Stimulated activated CD8-positive, alpha-beta memory T cell treated with anti-CD3 and anti-CD28 coated beads, Interleukin-15, amount 100 ng/mL, for 4 hours (primary cell): Measurements from ENCODE around the gene DIP2C.
"Not testable (repeated sequence)": the region's sequence is repeated elsewhere in the genome, so short reads cannot be mapped to it uniquely, and the experiment has no call there.

Experiments used
- DNase-seq, 2 donors: peaks; one replicate each; pipeline ENCODE4 v3.0.0-alpha.2; 2020; ENCODE audit warnings: low read depth in 2 of 2

The DIP2C gene

GRCh38 chr10:535952-536351, 153.5 kb downstream of the DIP2C start:
- no peak for DNase-seq

DNA sequence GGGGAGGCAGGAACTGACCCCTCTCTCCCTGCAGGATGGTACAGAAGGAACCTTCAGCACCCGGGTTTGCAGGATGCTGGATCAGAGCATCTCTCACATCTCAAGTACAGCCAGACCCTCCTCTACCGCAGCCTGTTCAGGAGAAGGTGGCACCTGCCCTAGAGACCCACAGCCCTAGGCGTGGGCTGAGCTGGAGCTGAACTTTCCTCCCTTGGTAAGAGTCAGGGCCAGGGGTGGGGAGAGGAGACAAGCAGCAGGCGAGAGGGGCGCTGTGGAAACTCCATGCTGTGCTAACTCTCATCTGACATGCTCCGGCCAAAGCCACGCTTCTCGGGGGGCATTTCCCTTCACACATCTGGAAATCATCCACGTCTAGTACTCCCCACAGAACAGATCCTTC, 154.4 kb downstream of the DIP2C start:
- no peak for DNase-seq

DNA sequence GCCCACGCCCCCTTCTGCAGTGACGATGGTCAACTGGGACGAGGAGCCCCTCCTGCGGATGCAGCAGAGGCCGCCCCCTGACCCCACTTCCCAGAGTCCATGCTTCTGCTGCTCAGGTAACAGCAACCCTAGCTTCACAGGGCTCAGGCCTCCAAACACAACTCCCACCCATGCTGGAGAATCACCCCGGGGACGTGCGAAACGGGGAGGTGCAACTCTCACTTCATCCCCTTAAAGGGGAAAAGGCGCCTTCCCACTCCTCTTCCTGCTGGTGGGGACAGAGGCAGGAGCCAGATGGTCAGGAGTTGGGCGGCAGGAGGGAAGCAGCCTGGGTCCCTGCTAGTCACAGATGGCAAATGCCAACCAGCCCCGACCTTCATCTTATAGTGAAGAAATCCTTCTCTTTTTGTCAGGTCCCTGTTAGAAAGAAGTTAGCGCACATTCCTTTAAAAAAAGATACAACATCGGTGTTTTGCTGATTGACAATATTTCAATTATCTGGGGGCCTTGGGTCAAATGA, 155.4 kb downstream of the DIP2C start:
- no peak for DNase-seq

DNA sequence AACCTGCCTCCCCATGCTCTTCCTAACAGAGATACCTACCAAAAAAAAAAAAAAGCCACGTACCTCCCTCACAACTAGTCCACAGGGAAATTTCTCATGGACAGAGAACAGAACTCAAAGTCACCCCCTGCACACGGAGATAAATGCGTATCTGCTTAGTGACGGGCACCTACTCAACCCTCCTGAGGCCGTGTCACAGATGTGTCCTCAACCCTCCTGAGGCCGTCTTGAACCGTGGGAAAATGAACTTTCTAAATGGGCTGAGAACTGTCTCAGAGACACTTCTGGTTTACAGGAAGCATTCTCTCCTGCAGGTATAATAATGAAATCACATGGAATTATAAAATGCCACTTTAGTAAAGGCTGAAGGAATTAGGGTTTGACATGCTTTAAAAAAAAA, 155.9 kb downstream of the DIP2C start:
- DNase-seq: no peak

DNA sequence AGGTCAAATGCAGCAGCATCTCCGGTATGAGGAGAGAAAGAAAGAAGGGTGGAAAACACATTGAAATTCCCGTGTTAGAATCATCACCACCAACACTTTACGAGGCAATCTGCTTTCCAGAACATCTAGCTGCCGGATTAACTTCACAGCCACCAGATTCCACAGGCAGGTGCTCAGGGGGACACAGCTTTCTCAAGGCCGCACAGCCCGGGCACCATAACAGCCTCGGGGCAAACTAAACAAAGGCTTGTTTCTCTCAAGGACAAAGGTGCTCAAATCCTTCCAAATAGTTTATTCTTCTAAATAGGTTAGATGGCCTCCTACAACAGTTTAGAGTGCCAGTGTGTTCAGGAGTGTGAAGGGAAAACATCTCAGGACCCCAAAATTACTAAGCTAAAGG, 156.3 kb downstream of the DIP2C start:
- no peak for DNase-seq

GRCh38 chr10:532331-532730, 157.1 kb downstream of the DIP2C start:
- DNase-seq: not testable (repeated sequence)

DNA sequence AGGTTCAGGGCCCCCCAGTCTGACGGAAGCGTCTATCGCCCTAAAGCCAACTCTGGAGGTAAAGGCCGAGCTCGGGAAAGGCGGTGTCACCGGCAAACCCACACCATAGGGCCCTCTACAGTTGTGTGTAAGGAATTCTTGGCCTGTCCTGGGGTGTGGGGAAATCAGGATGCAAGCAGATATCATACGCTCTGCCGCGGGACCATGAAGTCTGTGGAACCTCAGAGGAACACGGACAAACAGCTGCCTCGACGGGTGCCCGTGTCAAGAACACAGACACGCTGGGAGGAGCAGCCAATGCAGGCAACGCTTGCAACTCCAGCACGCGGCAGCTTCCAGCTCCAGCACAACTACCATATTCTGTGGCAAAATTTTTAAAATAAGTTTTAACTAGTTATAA, 157.9 kb downstream of the DIP2C start:
- DNase-seq: no peak

DNA sequence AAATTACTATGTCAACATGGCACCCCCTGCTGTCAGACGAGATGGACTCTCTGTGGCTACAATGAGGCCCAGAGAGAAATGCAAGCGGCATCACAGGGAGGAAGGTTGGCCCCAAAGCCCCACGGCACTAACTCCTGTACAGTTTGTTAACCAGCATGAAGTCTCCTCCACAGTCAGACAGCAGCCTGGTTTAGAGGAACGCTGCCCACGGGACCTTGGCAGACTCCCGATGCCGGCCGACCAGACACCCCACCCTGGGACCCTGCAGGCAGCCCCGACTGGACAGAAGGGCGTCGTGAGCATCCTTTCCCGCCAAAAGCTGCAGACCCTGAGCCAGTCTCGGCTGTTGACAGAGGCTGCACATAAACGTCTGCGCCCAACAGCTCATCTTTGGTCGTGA, 158.8 kb downstream of the DIP2C start:
- DNase-seq: no peak

GRCh38 chr10:529468-530230, 159.8 kb downstream of the DIP2C start:
- DNase-seq: no peak

DNA sequence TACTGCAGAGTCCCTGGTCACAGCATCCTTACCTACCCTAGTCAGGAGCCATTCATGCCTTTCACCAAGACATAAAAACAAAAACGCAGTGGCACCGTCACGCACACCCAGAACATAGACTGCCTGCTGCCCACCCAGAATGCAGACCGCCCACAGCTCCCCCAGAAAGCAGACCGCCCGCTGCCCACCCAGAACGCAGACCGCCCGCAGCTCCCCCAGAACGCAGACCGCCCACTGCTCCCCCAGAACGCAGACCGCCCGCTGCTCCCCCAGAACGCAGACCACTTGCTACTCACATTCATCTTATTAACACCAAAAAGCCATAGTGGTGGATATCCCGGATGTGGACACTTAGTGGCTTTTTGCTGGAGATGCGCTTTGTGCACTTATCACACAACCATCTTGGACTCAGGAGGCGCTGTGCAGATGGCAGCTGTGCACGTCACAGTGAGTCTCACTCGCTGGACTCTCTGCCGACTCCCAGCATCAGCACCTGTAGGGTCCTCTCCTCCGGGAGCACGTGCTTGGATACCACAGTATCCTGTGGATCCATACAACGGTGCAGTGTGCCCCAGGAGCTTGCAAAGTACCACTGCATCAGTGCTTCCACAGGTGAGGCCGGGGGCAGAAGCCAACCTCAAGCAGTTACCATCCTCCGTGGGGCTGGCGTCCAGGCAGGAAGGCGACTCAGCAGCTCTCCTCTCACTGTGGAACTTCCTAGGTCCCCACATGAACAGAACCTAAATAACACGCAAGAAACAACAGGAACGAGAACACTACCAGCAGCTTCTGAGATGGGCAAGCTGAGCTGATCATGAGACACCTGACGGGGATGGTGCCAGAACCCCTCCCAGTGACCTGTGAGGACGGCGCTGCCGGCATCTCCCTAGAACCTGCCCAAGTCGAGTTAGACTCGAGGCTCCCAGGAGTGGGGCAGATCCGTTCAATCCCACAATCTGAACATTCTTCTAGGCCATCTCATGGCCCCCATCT, 161.0 kb downstream of the DIP2C start:
- no peak for DNase-seq

DNA sequence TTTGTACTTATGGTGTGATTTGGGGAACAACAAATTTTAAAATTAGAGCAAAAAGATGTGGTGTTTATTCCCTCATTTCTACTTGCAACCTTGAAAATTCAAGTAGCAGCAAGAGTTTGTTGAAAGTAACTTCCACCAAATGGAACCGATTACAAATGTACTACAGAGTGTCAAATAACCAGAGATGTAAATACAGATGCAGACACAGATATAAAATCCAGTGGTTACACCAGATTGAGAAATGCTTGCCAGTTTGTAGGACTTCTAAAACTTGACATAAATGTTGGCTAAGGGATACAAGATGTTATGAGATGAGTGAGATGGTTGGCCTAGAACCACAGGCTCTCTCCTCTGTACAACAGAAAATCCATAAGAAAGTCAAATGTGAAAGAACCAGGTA, 162.1 kb downstream of the DIP2C start:
- no peak for DNase-seq

- no peak for DNase-seq
Measured at GRCh38 chr10:526651-527312, 162.7 kb downstream of the DIP2C start.

GRCh38 chr10:525565-526315, 163.7 kb downstream of the DIP2C start:
- DNase-seq: no peak

DNA sequence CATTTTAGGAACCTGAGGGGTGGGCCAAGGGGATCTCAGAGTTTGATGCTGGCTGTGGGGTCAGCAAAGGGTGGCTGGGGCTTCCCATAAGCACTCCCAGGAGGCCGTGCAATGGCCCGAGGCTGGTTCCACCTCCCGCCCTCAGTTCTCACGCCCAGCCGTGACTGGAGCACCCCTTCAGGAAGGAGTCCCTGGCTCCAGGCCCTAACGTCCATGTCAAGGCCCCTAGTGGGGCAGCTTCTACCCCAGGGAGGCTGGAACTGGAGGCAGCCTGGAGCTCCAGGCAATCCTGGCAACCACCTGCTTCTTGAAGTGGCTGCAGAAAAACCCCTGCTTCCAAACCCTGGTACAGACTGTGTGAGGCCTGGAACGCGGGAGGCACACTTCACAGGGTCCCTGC, 165.5 kb downstream of the DIP2C start:
- no peak for DNase-seq

DNA sequence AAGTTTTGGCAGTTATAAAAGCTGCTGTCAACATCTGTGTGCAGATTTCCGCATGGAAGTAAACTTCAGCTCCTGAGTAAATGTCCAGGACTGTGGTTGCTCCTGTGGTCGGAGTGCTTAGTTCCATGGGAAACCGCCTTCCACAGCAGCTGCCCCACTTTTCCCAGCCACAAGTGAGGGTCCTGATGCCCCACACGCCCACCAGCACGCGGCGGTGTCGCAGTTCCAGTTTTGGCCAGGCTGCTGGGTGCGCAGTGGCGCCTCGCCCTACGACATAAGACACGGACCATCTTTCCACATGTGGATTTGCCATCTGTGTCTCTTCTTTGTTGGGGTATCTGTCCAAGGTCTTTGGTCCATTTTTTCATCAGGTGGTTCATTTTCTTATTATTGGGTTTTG, 167.1 kb downstream of the DIP2C start:
- no peak for DNase-seq

DNA sequence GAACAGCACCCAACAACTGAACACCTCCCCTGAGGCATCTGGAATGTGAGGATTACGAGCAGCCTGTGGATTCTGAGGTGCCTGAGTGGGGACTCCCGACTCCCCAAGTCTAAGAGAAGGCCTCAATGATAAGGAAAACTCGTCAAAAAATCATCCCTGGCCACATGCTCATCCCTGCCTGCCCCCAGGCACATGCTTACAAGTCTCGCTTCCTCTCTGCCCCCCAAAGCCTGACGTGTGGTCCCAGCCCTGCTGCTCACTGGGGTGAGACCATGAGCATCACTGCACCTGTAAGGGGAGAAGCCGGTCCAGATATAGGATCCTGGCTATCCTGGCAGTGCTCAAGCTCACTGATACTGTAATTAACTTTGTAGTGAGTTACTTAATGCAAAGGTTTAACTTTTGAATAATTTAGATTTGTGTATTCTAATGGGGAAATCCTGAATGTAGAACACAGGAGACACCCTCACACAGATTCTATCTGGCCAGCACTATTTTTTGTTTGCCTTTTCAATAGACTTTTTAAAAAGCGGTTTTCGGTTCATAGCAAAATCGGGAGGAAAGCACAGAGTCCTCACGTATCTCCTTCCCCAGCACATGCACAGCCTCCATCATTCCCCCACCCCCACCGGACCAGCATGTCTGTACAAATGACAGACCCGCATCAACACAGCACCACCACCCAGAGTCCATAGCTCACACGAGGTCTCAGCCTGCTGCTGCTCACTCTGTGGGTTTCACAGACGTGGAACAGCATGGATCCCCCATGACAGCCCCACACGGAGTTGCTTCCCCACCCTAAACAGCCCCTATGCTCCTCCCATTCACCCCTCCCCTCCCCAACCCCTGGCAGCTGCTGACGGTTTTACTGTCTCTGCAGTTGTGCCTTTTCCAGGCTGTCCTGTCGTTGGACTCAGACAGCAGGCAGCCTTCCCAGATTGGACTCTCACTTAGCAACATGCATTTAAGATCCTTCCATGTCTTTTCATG, 167.9 kb downstream of the DIP2C start:
- DNase-seq: no peak

DNA sequence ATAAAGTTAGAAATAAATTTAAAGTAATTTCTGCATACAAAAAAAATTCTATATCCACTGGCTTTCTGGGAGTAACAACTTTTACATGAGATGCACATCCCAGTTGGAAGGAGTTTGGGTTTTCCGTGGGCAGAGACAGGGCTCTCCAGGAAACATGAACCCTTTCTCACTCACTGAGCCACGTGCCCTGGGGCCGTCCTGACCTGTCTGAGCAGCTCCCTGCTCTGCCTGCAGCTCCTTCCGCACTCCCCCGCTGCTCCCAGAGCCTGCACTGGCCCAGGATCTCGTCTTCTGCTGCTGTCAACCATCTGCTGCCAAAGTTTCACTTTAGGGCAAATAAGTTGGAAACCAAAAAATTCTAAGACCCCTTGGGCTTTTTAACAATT, 169.1 kb downstream of the DIP2C start:
- DNase-seq: no peak

DNA sequence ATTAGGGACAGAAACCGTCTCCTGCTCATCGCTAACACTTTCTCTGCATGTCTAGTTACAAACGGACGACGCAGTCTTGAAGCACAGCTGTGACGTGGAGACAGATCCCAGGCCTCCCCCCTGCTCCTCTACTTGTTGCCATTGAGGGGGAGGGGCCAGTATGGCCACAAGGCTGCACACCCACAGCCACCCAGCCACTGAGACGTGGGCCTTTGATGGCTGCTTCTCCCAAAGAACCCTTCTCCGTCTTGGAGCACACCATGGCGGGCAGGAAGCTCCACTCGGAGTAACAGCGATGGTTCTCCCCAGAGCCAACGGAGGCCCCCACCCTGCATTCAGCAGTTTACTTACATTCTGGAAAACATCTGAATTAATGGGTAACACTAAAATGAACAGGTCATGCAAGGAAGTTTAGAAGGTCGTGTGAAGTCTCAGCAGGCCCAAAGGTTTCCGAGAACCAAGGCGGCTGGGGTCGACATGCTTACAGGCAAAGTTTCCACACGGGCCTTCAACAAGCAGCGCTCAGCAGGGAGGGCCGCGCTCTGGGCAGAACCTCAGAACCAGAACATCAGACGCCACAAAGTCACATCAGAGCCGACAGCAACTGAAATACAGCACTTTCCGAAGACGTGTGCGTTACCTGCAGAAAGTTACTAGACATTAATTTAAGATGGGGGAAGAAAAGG, 169.6 kb downstream of the DIP2C start:
- no peak for DNase-seq

DNA sequence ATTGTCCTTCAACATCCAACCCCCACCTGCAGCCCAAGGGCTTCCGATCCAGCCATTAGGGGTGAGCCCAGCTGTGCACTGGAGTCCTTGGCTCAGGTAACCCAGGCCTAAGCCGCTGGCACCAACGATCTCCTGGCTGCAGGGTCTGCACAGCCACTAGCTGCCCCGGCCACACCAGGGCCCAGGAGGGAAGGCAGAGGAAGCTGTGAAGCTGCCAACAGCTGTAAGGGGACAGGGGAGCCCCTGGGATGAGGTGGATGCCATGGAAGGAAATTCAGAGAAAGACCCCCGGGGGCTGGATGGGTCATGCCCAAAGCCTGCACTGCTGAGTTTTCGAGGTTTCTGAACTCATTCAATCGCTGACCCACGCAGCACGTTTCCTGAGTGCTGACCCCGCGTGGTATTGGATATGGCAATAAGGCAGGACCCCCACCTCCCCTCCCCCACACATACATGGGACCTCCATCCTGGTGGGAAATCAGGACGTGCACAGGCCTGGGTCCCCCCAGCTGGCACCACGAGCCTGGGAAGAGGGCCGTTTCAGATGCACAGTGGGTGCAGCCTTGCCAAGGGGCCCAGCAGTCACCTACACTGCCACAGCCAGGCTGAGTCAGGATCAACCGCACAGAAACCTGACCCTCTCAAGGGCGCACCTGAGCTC, 170.3 kb downstream of the DIP2C start:
- no peak for DNase-seq
